HCT116 (cell line): Measurements from ENCODE around the gene NHERF2.

Experiments used
- ATF3 ChIP-seq: IDR thresholded peaks from 2 replicates; pipeline ENCODE4 v1.6.1; 2012
- ELF1 ChIP-seq: IDR thresholded peaks from 2 replicates; pipeline ENCODE4 v1.6.1; 2012; ENCODE audit warnings: low read depth, borderline replicate concordance
- EZH2 ChIP-seq: fragments of 200-600 bp; sonication (generic); IDR thresholded peaks from 2 replicates; pipeline ENCODE4 v1.6.1; 2017; ENCODE audit warnings: antibody characterized with exemption, mixed run types
- EZH2phosphoT487 ChIP-seq: fragments of 200-600 bp; IDR thresholded peaks from 2 replicates; pipeline ENCODE4 v1.6.1; 2018; ENCODE audit warnings: antibody characterized with exemption, borderline replicate concordance
- FOSL1 ChIP-seq: IDR thresholded peaks from 2 replicates; pipeline ENCODE4 v1.6.1; 2012; ENCODE audit warnings: low read depth
- JUND ChIP-seq: IDR thresholded peaks from 2 replicates; pipeline ENCODE4 v1.6.1; 2012
- MAX ChIP-seq: IDR thresholded peaks from 2 replicates; pipeline ENCODE4 v1.6.1; 2012
- POLR2A ChIP-seq: IDR thresholded peaks from 2 replicates; pipeline ENCODE4 v1.7.0; 2011; ENCODE audit warnings: borderline replicate concordance; ENCODE audit not compliant: insufficient read depth, insufficient read length; ENCODE audit errors: extremely low read depth
- POLR2AphosphoS5 ChIP-seq: IDR thresholded peaks from 2 replicates; pipeline ENCODE4 v1.6.1; 2011; ENCODE audit warnings: mild to moderate bottlenecking, low read depth, low read length, moderate library complexity
- RAD21 ChIP-seq: IDR thresholded peaks from 2 replicates; pipeline ENCODE4 v1.6.1; 2012; ENCODE audit warnings: low read depth, mild to moderate bottlenecking
- SP1 ChIP-seq: IDR thresholded peaks from 2 replicates; pipeline ENCODE4 v1.6.1; 2012; ENCODE audit warnings: low read depth
- TCF7L2 ChIP-seq: IDR thresholded peaks from 2 replicates; pipeline ENCODE4 v1.7.0; 2011; ENCODE audit warnings: borderline replicate concordance, inconsistent platforms; ENCODE audit not compliant: insufficient read depth, insufficient read length; ENCODE audit errors: extremely low read depth
- TF ChIP-seq, protein P1 (sequence below), 3 experiments: fragments of 200-600 bp in 1 of 3; sonication (generic) in 1 of 3; IDR thresholded peaks in 2 of 3; conservative IDR thresholded peaks in 1 of 3; 2 replicates each; pipeline ENCODE4 v1.5.1; 2012 to 2017; ENCODE audit warnings: low read depth in 2 of 3, low read length in 2 of 3, antibody characterized with exemption in 1 of 3, borderline replicate concordance in 1 of 3, control low read depth in 1 of 3, mild to moderate bottlenecking in 1 of 3, mixed read lengths in 1 of 3, mixed run types in 1 of 3, moderate library complexity in 1 of 3; ENCODE audit not compliant: insufficient read depth in 1 of 3
- TF ChIP-seq, protein P2 (sequence below): IDR thresholded peaks from 2 replicates; pipeline ENCODE4 v1.6.1; 2012; ENCODE audit warnings: low read depth

DNA sequence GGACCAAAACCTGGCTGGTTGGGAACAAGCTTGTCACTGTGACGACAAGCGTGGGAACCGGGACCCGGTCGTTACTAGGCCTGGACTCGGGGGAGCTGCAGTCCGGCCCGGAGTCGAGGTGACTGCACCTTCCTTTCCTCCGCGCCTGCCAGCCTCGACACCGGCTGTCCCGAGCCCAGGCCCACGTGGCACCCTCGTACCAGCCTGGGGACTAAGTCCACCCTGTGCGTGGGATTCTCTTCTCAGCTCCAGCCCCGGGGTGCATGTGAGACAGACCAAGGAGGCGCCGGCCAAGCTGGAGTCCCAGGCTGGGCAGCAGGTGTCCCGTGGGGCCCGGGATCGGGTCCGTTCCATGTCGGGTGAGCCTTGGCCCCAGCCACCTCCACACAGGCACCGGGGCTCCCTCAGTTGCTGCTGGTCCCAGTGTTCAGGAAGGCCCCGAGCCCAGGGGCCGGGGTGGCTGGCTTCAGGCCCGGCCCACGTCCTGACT lies 52.7 kb downstream of the NHERF2 start:
- TF ChIP-seq, protein P1, sequence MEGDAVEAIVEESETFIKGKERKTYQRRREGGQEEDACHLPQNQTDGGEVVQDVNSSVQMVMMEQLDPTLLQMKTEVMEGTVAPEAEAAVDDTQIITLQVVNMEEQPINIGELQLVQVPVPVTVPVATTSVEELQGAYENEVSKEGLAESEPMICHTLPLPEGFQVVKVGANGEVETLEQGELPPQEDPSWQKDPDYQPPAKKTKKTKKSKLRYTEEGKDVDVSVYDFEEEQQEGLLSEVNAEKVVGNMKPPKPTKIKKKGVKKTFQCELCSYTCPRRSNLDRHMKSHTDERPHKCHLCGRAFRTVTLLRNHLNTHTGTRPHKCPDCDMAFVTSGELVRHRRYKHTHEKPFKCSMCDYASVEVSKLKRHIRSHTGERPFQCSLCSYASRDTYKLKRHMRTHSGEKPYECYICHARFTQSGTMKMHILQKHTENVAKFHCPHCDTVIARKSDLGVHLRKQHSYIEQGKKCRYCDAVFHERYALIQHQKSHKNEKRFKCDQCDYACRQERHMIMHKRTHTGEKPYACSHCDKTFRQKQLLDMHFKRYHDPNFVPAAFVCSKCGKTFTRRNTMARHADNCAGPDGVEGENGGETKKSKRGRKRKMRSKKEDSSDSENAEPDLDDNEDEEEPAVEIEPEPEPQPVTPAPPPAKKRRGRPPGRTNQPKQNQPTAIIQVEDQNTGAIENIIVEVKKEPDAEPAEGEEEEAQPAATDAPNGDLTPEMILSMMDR (IDR thresholded peaks at IDR 0.05 in 2 of 3, conservative IDR thresholded peaks at IDR 0.05 in 1 of 3; ENCODE audit: borderline replicate concordance in 1 of 3, insufficient read depth in 1 of 3, low read depth in 2 of 3, low read length in 2 of 3), result no peak
- no peak for TF ChIP-seq POLR2A
- no peak for TF ChIP-seq POLR2AphosphoS5
- no peak for TF ChIP-seq TCF7L2
- TF ChIP-seq EZH2phosphoT487, result no peak
- TF ChIP-seq ATF3, result no peak
- no peak for TF ChIP-seq JUND
- TF ChIP-seq EZH2, result no peak
- TF ChIP-seq ELF1, result no peak
- TF ChIP-seq SP1, result no peak
- TF ChIP-seq MAX, result no peak
- TF ChIP-seq, protein P2, sequence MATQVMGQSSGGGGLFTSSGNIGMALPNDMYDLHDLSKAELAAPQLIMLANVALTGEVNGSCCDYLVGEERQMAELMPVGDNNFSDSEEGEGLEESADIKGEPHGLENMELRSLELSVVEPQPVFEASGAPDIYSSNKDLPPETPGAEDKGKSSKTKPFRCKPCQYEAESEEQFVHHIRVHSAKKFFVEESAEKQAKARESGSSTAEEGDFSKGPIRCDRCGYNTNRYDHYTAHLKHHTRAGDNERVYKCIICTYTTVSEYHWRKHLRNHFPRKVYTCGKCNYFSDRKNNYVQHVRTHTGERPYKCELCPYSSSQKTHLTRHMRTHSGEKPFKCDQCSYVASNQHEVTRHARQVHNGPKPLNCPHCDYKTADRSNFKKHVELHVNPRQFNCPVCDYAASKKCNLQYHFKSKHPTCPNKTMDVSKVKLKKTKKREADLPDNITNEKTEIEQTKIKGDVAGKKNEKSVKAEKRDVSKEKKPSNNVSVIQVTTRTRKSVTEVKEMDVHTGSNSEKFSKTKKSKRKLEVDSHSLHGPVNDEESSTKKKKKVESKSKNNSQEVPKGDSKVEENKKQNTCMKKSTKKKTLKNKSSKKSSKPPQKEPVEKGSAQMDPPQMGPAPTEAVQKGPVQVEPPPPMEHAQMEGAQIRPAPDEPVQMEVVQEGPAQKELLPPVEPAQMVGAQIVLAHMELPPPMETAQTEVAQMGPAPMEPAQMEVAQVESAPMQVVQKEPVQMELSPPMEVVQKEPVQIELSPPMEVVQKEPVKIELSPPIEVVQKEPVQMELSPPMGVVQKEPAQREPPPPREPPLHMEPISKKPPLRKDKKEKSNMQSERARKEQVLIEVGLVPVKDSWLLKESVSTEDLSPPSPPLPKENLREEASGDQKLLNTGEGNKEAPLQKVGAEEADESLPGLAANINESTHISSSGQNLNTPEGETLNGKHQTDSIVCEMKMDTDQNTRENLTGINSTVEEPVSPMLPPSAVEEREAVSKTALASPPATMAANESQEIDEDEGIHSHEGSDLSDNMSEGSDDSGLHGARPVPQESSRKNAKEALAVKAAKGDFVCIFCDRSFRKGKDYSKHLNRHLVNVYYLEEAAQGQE, result no peak
- no peak for TF ChIP-seq RAD21
- no peak for TF ChIP-seq FOSL1
